ENCODE results near the gene ZNF830. TPM values are rescaled to one million over a fixed set of nuclear protein-coding genes. Genes with fewer than 3 reads are reported as not detected.

The ZNF830 gene
- total and polyA plus RNA-seq, 2 donors (not counting 3 experiments of a cell fraction or from before 2014, with no cell fraction given) = 3.1 to 13.9 TPM

DNA sequence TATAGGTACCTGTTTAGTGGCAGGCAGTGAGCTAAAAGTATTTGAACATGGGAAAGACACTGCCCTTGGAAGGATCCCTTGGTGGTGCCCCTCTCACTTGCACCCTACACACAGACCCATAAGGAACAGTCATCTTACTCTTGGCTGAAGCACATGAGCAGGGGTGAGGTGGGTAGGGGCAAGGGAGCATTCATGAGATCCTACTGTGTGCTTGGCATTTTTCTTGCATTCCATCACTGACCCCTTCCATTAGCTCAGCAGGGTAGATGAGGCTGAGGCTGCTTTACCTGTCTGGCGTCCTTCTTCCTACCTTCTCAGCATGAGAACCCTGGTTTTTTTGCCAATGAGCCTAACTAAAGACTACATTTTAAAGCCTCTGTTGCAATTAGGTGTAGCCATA, 48.3 kb upstream of the ZNF830 start:
- H3K27ac ChIP-seq (ENCODE audit: insufficient read depth, low read depth, low read length) = no peak overlapping the region
- TF ChIP-seq GATA2 (IDR thresholded peaks at IDR 0.05; ENCODE audit: insufficient read depth, insufficient read length, low read depth, low read length) (no peak), JUN (IDR thresholded peaks at IDR 0.05; ENCODE audit: borderline replicate concordance, insufficient read depth, insufficient read length, low read depth) (no peak), EZH2 (IDR thresholded peaks at IDR 0.05; ENCODE audit: borderline replicate concordance, low read depth, low read length, severe bottlenecking) (no peak), FOS (IDR thresholded peaks at IDR 0.05; ENCODE audit: borderline replicate concordance, insufficient read depth, low read length) (no peak), POLR2AphosphoS5 (IDR thresholded peaks at IDR 0.05; ENCODE audit: insufficient read depth, low read depth, low read length) (no peak), POLR2A (IDR thresholded peaks at IDR 0.05; ENCODE audit: low read depth, low read length) (no peak), MYC (IDR thresholded peaks at IDR 0.05; ENCODE audit: low read depth, low read length) (no peak)
- TF ChIP-seq, protein P1, sequence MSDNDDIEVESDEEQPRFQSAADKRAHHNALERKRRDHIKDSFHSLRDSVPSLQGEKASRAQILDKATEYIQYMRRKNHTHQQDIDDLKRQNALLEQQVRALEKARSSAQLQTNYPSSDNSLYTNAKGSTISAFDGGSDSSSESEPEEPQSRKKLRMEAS (IDR thresholded peaks at IDR 0.05; ENCODE audit: insufficient read depth, insufficient read length) = no peak
- TF ChIP-seq, protein P2, sequence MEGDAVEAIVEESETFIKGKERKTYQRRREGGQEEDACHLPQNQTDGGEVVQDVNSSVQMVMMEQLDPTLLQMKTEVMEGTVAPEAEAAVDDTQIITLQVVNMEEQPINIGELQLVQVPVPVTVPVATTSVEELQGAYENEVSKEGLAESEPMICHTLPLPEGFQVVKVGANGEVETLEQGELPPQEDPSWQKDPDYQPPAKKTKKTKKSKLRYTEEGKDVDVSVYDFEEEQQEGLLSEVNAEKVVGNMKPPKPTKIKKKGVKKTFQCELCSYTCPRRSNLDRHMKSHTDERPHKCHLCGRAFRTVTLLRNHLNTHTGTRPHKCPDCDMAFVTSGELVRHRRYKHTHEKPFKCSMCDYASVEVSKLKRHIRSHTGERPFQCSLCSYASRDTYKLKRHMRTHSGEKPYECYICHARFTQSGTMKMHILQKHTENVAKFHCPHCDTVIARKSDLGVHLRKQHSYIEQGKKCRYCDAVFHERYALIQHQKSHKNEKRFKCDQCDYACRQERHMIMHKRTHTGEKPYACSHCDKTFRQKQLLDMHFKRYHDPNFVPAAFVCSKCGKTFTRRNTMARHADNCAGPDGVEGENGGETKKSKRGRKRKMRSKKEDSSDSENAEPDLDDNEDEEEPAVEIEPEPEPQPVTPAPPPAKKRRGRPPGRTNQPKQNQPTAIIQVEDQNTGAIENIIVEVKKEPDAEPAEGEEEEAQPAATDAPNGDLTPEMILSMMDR (IDR thresholded peaks at IDR 0.05; ENCODE audit: extremely low read depth in 1 of 2, insufficient read depth in 1 of 2, low read depth in 1 of 2, low read length in 2 of 2) = no peak
- intact Hi-C loops (cut with micrococcal nuclease) (no loop called here), dilution Hi-C loops (cut with MboI; ENCODE audit: extremely low pct_ligation_motif_present, low sequenced_read_pairs) (no loop called here)
- POLR2A ChIA-PET = no interaction called here
- no peaks in the 10 kb centered on the region for H3K79me2 ChIP-seq (ENCODE audit: control insufficient read depth, insufficient read depth, low read length)
- CTCF ChIA-PET = no interaction called here
- H3K27me3 ChIP-seq (ENCODE audit: control insufficient read depth in 2 of 2, insufficient read depth in 2 of 2, low read length in 2 of 2) = no peaks in the 10 kb centered on the region
- H3K4me1 ChIP-seq (ENCODE audit: control insufficient read depth, extremely low read depth, insufficient read depth, low read length) = no peaks in the 10 kb centered on the region
- H3K4me3 ChIP-seq (replicated peaks in 1 of 3; ENCODE audit: insufficient read depth in 1 of 3, low read depth in 1 of 3, low read length in 3 of 3) = no peak overlapping the region
- H3K9me3 ChIP-seq (replicated peaks; ENCODE audit: control insufficient read depth, insufficient read depth, low read length) = no peaks in the 10 kb centered on the region
- no TSS peak for BruUV-seq (replicated peaks)
- H2AFZ ChIP-seq (ENCODE audit: low read depth, low read length) = no peak overlapping the region
- H4K20me1 ChIP-seq (replicated peaks; ENCODE audit: control insufficient read depth, extremely low read depth, insufficient read depth, low read length) = no peaks in the 10 kb centered on the region
- DNase-seq (ENCODE audit: low read depth, low spot score) = no peak
- no peaks in the 10 kb centered on the region for H3K36me3 ChIP-seq (ENCODE audit: control insufficient read depth in 2 of 2, extremely low read depth in 1 of 2, insufficient read depth in 2 of 2, low read length in 2 of 2)
- H3K9ac ChIP-seq (replicated peaks; ENCODE audit: extremely low read depth, insufficient read depth, low read length) = no peak overlapping the region
- no peaks in the 10 kb centered on the region for H3K9me1 ChIP-seq (replicated peaks; ENCODE audit: control insufficient read depth, extremely low read depth, insufficient read depth, low read length)
- FAIRE-seq = no peak
- no peak overlapping the region for H3K4me2 ChIP-seq (ENCODE audit: insufficient read depth, low read length)
